ENCODE results near the gene MORN1.

GRCh38 chr1:2378956-2379732, 12.2 kb downstream of the MORN1 start:
- TF ChIP-seq CTCF (optimal IDR thresholded peaks at IDR 0.05 in 1 of 3, IDR thresholded peaks at IDR 0.05 in 1 of 3, conservative IDR thresholded peaks at IDR 0.05 in 1 of 3; ENCODE audit: extremely low read depth in 1 of 3, insufficient read depth in 2 of 3, low read length in 3 of 3) (no peak), EZH2 (IDR thresholded peaks at IDR 0.05; ENCODE audit: low read length) (no peak)
